WERI-Rb-1 (cell line): ENCODE measurements around the gene MAP3K21.

Experiments
- DNase-seq: peaks from one replicate; pipeline ENCODE4 v3.0.0-alpha.2; 2020
- H3K27ac ChIP-seq: fragments of 250-450 bp; sonication (Bioruptor Pico); 2 replicates; pipeline ENCODE4 v1.5.1; 2020; ENCODE audit warnings: mild to moderate bottlenecking, moderate library complexity
- H3K27me3 ChIP-seq: fragments of 250-450 bp; sonication (Bioruptor Pico); 2 replicates; pipeline ENCODE4 v1.5.1; 2021; ENCODE audit warnings: mild to moderate bottlenecking, low read depth, moderate library complexity; ENCODE audit not compliant: insufficient read depth, severe bottlenecking
- H3K36me3 ChIP-seq: fragments of 250-450 bp; sonication (Bioruptor Pico); 2 replicates; pipeline ENCODE4 v1.5.1; 2020; ENCODE audit warnings: mild to moderate bottlenecking, moderate library complexity
- H3K4me3 ChIP-seq: 2 replicates; pipeline ENCODE4 v1.5.1; 2011; ENCODE audit warnings: low read depth, mild to moderate bottlenecking, control low read depth, low read length
- H3K9me3 ChIP-seq: fragments of 250-450 bp; sonication (Bioruptor Pico); 2 replicates; pipeline ENCODE4 v1.5.1; 2021; ENCODE audit warnings: mild to moderate bottlenecking, moderate library complexity; ENCODE audit not compliant: severe bottlenecking
- TF ChIP-seq, protein P1 (sequence below): IDR thresholded peaks from 2 replicates; pipeline ENCODE4 v1.5.1; 2011; ENCODE audit warnings: low read depth, mild to moderate bottlenecking, control low read depth, inconsistent platforms, low read length

MAP3K21 gene

DNA sequence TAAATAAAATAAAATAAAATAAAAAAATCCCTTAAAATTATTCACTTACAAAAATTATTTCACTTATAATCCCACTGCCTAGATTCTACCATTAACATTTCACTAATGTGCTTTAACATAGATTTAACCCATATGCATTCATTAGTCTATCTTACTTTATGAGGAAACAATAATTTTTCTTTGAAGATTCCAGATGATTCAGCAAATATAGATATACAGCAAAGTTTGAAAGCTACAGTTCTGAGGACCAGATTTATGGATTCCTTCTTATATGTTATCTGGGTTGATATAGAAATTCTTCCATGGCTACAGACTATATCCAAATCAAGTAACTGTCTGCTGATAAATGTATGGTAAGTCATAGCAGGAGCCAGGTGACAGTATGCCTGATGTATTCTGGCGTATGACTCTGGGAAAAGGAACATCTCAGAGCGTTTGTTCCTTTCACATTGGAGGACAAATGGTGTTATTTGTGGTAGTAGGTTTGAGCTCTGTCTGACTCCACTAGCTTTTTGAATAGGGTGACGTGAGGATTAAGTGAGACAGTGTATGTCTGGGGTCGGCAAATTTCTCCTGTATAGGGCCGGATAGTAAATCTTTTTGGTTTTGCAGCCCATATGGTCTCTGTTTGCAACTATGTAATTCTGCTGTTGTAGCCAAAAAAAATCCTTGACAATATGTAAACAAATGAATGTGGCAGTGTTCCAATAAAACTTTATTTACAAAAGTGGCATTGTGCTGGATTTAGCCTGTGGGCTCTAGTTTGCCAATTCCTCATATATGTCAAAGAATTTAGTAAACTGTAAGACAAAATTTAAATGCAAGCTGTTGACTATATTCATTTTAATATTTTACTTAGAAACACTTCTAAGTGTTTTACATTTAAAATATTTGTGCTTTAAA lies 9.3 kb downstream of the MAP3K21 start:
- Histone ChIP-seq H3K27me3 (no peaks in the 10 kb centered on the region), H3K27ac (no peak overlapping the region), H3K9me3 (no peaks in the 10 kb centered on the region), H3K36me3 (no peaks in the 10 kb centered on the region), H3K4me3 (no peak overlapping the region)
- TF ChIP-seq, protein P1, sequence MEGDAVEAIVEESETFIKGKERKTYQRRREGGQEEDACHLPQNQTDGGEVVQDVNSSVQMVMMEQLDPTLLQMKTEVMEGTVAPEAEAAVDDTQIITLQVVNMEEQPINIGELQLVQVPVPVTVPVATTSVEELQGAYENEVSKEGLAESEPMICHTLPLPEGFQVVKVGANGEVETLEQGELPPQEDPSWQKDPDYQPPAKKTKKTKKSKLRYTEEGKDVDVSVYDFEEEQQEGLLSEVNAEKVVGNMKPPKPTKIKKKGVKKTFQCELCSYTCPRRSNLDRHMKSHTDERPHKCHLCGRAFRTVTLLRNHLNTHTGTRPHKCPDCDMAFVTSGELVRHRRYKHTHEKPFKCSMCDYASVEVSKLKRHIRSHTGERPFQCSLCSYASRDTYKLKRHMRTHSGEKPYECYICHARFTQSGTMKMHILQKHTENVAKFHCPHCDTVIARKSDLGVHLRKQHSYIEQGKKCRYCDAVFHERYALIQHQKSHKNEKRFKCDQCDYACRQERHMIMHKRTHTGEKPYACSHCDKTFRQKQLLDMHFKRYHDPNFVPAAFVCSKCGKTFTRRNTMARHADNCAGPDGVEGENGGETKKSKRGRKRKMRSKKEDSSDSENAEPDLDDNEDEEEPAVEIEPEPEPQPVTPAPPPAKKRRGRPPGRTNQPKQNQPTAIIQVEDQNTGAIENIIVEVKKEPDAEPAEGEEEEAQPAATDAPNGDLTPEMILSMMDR = no peak
- no peak for DNase-seq

GRCh38 chr1:233337505-233337904 lies 10.0 kb downstream of the MAP3K21 start:
- TF ChIP-seq, protein P1 = no peak
- Histone ChIP-seq H3K27me3 (no peaks in the 10 kb centered on the region), H3K4me3 (no peak overlapping the region), H3K9me3 (no peaks in the 10 kb centered on the region), H3K27ac (no peak overlapping the region), H3K36me3 (no peaks in the 10 kb centered on the region)
- DNase-seq = no peak

GRCh38 chr1:233338102-233338501 lies 10.6 kb downstream of the MAP3K21 start:
- H3K27ac ChIP-seq = no peak overlapping the region
- H3K36me3 ChIP-seq = no peaks in the 10 kb centered on the region
- no peak overlapping the region for H3K4me3 ChIP-seq
- H3K9me3 ChIP-seq = no peaks in the 10 kb centered on the region
- TF ChIP-seq, protein P1 = no peak
- H3K27me3 ChIP-seq = no peaks in the 10 kb centered on the region
- no peak for DNase-seq

- Histone ChIP-seq H3K4me3 (no peak overlapping the region), H3K36me3 (no peaks in the 10 kb centered on the region), H3K27ac (no peak overlapping the region), H3K27me3 (no peaks in the 10 kb centered on the region), H3K9me3 (no peaks in the 10 kb centered on the region)
- no peak for DNase-seq
- TF ChIP-seq, protein P1 = no peak
These were observed 12.6 kb downstream of the MAP3K21 start for GRCh38 chr1:233340031-233340555.

DNA sequence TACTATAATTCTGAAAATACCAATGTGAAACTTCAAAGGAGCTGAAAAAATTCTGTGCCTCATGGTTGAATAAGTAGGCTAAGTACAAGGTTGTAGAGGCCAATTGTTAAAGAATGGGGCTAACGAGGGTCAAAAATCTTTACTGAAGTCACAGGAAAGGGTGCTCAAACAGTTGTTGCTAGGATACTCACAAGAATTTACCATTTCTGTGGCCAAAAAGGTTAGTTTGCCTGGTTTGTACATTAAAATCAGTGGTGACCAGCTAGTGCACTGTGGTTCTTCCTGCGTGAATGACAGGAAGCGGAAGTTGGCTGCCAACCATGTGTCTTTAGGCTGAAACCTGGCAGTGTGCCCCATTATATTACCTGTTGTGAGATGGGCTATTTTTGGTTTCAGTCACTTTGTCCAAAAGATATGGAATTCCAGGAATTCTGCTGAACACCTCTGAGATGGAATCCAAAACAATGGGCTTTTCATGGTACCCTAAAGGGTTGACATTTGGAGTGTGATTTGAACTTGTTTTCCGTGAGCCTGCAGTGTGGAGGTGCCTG lies 13.5 kb downstream of the MAP3K21 start:
- H3K36me3 ChIP-seq = no peaks in the 10 kb centered on the region
- no peaks in the 10 kb centered on the region for H3K9me3 ChIP-seq
- DNase-seq = no peak
- no peak overlapping the region for H3K27ac ChIP-seq
- TF ChIP-seq, protein P1 = no peak
- H3K27me3 ChIP-seq = no peaks in the 10 kb centered on the region
- no peak overlapping the region for H3K4me3 ChIP-seq
